HG03571 (cell line): ENCODE results near the gene AKR1B15.
"Not testable (repeated sequence)": the region's sequence is repeated elsewhere in the genome, so short reads cannot be mapped to it uniquely, and the experiment has no call there.

Experiments used
- ATAC-seq: cut with Tn5 transposase; IDR thresholded peaks from one replicate; pipeline ENCODE4 v1.9.1; 2021; ENCODE audit not compliant: unreplicated experiment

AKR1B15 gene

DNA sequence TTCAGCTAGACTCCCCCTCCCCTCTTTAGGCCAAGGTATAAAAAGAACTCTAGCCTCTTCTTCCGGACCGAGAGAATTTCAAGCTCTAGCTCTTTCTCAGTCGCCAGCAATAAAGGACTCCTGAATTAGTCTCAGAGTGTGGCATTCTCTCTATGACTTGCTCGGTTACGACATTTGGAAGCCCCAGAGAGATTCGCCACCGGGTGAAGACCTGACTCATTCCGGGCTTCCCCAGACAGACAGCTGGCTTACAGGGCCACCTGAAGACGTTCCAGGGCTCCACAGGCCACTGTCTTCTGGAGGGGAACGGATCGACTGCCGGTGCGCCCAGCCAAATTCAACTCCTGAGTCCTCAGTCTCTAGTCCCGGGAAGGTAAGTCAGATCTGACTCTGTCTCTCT, at the start of gene AKR1B15:
TSS of gene AKR1B15 (plus strand) at position 234 of the 400 bp plus-strand sequence. CDS start 15,510 bp downstream, outside the sequence.
- ATAC-seq, result peak; percentile 90

DNA sequence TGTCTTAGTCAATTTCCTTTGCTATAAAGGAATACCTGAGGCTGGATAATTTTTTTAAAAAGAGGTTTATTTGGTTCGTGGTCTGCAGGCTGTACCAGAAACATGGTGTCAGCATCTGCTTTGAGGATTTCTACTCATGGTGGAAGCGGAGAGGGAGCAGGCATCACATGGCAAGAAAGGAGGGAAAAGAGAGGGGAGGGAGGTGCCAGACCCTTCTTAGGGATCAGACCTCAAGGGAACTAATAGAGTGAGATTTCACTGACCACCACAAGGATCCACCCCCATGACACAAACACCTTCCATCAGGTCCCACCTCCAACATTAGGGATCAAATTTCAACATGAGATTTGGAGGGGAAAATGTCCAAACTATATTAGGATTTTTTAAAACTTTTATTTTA, 48.5 kb upstream of the AKR1B15 start:
- no peak for ATAC-seq

DNA sequence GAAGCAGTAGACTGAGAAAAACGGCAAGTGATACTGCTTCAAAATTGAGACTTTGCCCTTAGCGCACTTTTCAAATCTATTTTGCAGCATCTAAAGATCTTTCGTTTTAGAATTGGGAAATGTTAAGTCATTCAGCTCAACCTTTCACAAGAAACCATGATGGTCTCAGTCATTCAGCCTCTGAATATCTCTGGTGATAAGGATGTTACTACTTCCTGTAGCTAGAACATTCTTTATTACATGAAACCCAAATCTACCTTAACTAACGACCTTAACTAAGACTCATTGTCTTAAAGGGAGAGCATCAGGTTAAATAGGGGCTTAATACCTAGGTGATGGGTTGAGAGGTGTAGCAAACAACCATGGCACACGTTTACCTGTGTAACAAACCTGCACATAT, 47.9 kb upstream of the AKR1B15 start:
- no peak for ATAC-seq

DNA sequence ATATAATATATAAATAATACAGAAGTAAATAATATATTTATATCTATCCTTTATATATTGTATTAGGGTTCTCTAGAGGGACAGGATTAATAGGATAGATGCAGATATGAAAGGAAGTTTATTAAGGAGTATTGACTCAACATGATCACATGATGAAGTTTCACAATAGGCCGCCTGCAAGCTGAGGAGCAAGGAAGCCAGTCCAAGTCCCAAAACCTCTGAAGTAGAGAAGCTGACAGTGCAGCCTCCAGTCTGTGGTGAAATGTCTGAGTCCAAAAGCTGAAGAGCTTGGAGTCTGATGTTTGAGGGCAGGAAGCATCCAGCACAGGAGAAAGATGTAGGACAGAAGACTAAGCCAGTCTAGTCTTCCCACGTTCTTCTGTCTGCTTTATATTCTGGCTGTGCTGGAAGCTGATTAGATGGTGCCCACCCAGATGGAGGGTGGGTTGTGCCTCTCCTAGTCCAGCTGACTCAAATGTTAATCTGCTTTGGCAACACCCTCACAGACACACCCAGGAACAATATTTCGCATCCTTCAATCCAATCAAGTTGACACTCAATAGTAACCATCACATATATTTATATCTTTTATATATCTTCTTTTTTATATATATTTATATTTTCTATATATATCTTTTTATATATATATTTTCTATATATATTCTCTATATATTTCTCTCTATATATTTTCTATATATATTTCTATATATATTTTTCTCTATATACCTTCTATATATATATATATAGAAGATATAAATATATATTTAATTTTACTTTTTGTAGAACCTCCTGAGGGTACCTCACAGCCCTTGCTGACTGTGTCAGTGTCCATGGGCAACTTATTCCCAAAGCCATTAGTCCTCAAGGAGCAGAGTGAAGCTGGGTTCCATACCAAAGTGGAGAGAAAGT, 46.2 kb upstream of the AKR1B15 start:
- ATAC-seq, result no peak

DNA sequence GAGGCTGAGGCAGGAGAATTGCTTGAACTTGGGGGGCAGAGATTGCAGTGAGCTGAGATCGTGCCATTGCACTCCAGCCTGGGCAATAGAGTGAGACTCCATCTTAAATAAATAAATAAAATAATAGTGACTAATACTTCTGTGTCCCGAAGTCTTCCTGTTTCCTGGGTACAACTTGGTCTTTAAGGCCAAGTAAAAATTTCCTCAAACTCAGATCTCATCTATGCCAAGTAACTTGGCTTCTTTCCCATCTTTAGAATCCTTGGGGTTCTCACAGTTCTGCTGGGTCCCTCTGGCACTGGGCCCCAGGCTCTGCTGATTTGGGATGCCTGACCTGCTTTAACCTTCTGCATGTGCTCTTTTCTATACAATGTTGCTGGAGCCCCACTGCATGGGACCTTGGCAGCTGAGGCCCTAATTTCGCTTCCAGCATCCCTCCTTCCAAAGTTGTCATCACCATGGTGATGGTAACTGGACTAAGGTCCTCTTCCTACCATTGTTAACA, 44.2 kb upstream of the AKR1B15 start:
- ATAC-seq, result no peak

DNA sequence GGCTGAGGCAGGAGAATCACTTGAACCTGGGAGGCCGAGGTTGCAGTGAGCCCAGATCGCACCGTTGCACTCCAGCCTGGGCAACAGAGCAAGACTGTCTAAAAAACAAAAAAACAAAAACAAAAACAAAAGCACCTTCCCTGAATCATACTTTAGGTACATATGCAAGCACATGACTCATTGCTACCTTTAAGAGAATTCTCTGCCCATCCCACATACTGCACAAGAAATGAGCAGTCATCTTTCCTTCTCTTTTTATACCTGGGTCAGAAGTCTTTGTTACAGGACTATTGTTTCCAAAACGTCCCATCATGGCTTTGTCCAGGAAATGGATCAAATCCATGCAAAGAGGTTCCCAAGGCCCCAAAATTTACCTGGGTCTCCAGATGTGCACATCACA, 43.1 kb upstream of the AKR1B15 start:
- no peak for ATAC-seq

DNA sequence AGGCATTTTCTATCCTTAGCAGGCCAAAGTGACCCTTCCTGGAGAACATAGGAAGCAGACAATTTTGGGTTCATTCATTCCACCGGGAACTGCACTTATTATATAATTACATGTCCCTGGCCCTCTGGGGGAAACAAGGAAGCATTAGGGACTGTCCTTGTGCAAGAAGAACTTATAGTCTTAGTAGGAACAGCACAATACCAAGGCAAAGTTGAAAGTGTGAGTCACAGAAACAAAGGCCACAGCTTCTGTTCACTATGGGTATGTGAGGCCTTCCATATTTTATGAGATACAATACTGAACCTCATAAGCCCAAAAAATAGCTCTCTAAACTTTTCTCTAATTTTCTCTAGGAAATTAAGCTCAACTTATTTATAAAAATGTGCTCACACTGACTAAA, 39.9 kb upstream of the AKR1B15 start:
- ATAC-seq, result no peak

DNA sequence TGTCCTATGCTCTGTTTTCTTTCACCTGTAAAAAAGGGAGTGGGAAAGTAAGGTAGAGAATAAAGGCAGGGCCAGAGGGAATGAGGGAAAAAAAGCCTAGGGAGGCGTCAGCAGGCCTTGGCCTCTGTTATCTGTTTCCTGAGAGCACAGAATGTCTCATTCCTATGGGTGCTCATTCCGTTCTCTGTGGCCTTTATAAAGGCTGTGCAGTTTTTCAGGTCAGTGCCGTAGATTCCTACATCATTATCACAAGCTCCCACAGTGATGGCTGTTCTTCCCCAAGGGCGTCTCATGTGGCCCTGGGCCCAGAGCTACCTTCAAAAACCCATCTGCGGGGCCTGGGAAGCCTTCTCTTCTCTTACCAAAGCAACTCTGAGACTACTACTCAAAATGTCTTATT, 38.3 kb upstream of the AKR1B15 start:
- no peak for ATAC-seq

DNA sequence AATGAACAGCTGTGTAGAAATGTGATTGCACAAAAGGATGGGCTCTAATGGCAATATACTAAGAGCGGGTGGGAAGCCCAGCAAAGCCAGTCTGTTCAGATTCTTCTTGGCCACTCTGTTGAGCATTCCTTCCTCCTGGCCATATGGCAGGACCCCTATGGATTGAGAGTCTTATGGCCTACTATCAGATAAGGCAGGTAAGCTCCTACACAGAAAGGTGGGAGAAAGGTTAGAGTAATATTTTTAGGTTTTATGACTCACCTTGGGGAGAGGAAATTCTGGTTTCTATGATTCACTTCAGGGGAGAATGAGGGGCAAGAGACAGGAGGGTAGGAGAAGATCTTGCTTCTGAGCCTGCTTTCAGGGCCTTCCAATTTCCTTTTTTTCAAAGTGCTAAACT, 36.6 kb upstream of the AKR1B15 start:
- ATAC-seq, result no peak

DNA sequence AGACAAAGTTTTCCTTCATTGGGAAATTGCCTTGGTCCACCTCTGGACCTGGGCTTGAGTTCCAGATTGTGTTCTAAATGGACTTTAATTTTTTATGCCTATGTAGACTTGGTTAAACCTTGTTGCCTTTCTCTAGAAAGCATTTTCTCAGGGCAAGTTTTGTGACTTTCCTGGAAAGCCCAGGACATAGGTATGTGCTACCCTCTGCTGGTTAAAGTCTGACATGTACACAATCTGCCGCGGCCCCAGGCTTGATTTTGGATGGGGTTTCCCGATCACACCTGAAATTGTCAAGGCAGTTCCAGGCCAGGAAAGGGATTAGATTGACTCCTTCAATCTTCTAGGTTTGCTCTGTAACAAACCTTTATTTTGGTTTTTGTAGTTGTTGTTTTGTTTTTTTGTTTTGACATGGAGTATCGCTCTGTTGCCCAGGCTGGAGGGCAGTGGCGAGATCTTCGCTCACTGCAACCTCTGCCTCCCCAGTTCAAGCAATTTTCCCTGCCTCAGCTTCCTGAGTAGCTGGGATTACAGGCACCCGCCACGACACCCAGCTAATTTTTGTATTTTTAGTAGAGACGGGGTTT, 35.6 kb upstream of the AKR1B15 start:
- ATAC-seq, result no peak

DNA sequence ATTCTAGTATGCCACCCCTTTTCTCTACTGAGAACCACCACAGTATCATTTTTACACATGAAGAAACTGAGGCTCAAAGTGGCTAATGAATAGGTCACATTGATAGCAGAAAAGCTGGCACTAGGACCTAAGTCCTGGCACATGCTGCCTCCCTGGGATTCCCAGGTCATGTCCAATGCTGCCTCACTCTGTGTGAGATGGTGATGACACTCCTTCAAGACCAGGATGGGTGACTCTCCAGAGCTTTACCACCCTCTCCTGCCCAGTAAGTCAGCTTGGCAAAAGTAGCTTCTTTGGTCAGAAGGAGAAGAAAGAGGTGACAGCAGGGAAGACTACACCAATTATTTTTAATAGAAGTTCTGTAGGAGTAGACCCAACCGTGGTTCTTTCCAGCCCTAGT, 34.8 kb upstream of the AKR1B15 start:
- no peak for ATAC-seq

DNA sequence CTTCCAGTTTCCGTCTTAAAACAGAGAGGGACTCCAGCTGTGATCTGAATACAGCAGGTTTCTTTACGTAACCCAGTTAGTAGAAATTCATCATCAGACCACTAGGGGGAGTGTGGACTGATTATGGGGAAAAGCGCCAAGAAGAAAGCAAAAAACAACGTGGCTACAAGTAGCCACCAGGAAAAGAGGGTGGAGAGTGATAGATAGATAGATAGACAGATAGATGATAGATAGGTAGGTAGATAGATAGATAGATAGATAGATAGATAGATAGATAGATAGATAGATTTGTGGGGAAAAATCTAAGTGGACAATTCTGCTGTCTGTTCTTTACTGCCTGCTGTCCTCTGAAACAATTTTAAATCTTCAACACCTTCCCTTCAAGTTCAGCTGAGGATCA, 34.2 kb upstream of the AKR1B15 start:
- ATAC-seq, result peak; percentile 63

DNA sequence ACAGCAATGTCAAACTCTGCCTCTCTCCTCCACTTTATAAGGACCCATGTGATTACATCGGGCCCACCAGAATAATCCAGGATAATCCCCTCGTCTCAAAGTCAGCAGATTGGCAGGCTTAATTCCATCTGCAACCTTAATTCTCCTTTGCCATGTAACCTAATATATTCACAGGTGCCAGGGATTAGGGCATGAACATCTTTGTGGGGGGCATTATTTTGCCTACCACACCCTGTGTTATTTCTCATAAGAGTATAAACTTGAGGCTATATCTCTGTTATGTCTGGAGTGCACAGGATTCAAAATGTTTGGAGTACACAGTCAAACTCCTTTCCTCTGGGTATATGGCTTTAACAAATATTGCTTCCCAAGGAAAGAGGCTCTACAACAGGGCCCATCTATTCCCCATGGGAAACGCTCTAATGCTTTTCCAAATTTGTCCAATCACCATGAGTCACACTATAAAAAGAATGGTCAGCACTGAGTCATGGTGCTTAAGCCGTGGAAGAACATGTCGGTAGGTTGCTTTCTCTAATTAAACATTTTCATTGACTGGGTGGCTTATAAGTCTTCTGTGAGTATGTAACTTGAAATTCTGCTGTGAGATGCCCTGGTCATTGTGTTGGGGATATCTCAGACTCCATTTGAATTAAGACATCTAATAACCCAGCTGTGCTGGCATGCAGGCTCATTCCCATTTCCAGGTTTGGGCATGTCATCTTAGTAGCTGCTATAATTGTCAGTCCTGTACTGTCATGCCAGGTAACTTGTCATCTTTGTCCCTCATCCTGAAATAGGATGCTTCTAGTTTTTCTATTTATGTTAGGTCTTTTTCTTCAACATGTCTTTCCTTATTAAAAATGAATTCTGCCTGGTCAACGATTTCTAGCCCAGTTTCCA, 33.1 kb upstream of the AKR1B15 start:
- ATAC-seq, result no peak

DNA sequence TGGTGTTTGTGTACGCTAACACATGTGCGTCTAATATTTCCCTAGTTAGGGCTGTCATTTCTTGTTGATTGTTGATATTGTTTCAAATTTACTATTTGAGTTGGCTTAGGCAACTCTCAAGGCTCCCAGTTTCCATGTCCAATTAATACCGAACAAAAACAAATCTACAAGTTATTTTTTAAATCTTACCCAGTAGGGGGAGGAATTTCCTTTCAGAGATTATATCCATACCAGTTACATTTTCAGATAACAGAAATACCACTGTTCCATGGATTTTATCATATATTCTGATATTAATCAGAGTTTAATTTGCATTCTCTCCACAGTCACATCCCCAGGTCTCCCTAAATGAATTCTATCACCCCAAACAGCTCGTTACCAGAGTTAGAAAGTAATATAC, 28.8 kb upstream of the AKR1B15 start:
- no peak for ATAC-seq

DNA sequence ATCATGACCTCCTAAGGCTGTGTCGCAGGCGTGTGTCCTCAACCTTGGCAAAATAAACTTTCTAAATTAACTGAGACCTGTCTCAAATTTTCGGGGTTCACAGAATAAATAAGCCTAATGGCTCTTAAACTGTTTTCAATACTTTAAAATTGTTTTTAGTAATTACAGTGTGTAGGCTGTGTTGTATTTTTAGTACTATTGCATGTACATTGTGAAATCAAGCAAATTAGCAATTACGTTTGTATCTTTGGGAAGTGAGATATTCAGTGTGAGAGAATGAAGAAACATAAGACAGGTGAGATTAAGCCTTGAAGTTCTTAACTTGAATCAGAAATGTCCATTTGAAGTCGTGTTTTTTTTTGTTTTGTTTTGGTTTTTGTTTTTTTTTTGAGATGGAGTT, 26.3 kb upstream of the AKR1B15 start:
- ATAC-seq, result no peak

DNA sequence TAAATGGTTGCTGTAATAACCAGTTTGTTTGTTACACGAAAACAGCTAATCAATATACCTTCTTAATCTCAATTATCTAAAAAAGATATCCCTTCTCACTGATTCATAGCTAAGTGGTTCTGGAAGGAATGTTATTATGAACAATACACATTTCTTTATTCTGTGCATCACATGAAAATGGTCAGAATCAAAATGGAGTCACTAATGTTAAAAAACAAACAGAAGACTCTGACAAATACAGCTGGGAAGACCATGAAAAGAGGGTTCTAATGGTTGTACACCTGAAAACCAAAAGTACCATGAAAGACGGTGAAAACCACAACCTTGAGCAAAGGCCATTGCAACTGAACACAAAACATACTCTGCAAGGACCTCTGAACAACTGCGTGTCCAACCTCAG, 23.5 kb upstream of the AKR1B15 start:
- not testable (repeated sequence) for ATAC-seq

DNA sequence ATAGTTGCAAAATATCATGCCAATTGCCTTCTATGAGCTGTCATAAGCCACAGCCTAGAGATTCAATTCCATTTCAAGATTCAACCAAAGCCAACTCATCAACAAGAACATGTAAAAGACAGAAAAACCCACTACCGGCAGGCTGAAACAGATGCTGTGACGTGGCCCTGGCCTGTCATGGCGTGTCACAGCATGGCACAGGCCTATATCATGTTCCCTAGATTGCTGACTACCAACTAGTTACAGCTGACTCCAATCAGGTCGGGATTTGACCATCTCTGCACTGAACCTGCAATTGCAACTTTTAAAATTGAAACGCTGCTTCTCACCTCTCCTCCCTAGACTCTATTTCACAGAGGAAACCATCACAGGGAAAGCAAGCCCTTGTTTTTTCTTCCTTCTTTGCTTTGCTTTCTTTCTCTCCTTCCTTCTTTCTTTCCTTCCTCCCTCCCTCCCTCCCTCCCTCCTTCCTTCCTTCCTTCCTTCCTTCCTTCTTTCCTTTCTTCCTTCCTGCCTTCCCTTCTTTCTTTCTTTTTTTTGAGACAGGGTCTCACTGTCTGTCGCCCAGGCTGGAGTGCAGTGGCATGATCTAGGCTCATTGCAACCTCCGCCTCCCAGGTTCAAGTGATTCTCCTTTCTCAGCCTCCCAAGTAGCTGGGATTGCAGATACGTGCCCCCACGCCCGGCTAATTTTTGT, 22.2 kb upstream of the AKR1B15 start:
- not testable (repeated sequence) for ATAC-seq

DNA sequence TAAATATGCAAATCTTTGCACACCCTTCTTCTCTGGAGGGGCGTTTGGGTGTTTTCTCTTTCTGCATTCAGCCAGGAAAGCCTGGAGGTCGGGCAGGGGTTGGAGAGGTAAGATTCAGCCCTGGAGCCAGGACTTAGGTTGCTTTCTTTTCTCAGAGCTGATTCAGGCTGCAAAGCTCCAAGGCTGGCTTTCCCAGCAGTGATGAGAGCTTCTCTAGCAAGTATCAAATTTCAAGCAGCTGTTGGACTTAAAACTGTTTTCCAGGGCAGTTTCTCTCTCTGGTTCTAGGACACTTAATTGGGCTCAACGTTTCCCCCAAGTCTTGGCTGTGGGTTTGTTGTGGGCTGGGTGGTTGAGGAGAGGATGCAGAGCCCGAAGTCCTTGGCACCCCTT, 20.9 kb upstream of the AKR1B15 start:
- ATAC-seq, result no peak

DNA sequence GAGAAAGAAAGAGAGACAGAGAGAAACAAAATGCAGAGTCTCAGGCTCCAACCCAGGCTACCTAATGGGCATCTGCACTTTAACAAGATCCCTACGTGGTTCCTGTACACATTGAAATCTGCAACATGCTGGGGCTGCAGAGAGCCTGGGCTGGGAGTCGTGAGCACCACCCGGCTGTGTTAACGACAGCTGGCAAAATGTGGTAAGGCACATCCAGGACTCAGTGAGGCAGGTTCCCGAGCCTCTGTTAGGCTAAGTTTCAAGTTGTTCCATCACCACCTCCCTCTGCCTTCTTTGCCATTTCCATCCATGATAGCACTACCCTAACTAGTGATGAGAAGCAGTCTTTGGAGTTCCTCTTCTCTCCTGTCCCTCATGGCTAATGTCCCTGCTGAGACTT, 20.2 kb upstream of the AKR1B15 start:
- no peak for ATAC-seq

DNA sequence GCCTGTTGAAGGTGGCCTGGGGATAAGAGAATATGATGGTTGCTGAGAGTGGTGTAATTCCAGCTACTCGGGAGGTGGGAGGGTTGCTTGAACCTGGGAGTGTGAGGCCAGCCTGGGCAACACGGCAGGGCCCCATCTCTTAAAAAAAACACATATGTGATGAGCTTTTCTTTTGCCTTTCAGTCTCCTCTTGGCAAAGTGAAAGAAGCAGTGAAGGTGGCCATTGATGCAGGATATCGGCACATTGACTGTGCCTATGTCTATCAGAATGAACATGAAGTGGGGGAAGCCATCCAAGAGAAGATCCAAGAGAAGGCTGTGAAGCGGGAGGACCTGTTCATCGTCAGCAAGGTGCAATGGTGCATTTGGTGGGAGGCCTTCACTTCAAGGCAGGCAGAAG, 18.4 kb upstream of the AKR1B15 start:
- ATAC-seq, result no peak
